Gastroesophageal sphincter (tissue), 4 donors: ENCODE data around the gene DNAJB6. TPM values are rescaled to one million over a fixed set of nuclear protein-coding genes. Genes with fewer than 3 reads are reported as not detected.

ENCODE experiments used
- ATAC-seq: fragments of 150-250 bp; one replicate; pipeline ENCODE4 v1.9.1; 2016; ENCODE audit warnings: mild to moderate bottlenecking, moderate library complexity
- H3K27ac ChIP-seq, 4 donors: fragments of 200-600 bp; sonication (generic) in 3 of 4; 1 replicate in 3 of 4; 2 replicates in 1 of 4; pipeline ENCODE4 v1.5.1; 2016 to 2019
- H3K27me3 ChIP-seq: fragments of 200-600 bp; sonication (generic); one replicate; pipeline ENCODE4 v1.5.1; 2019
- H3K36me3 ChIP-seq, 2 donors: fragments of 200-600 bp; sonication (generic); one replicate each; pipeline ENCODE4 v1.5.1; 2019; ENCODE audit warnings: control low read depth in 1 of 2
- H3K4me1 ChIP-seq, 3 donors: fragments of 200-600 bp; sonication (generic); 1 replicate in 2 of 3; 2 replicates in 1 of 3; pipeline ENCODE4 v1.5.1; 2016 to 2019; ENCODE audit warnings: control low read depth in 2 of 3
- H3K4me3 ChIP-seq, 2 donors: fragments of 200-600 bp; sonication (generic); one replicate each; pipeline ENCODE4 v1.5.1; 2019; ENCODE audit warnings: mild to moderate bottlenecking in 1 of 2, moderate library complexity in 1 of 2
- H3K9me3 ChIP-seq, 3 donors: fragments of 200-600 bp; sonication (generic); one replicate each; pipeline ENCODE4 v1.5.1; 2017 to 2019; ENCODE audit warnings: control low read depth in 2 of 3
- CTCF ChIP-seq, 4 experiments: fragments of 200-600 bp in 2 of 4; fragments of 450-650 bp in 2 of 4; sonication (generic) in 1 of 4; IDR thresholded peaks; one replicate each; pipeline ENCODE4 v1.5.1; 2017 to 2019; ENCODE audit warnings: antibody characterized with exemption in 4 of 4, mild to moderate bottlenecking in 2 of 4, moderate library complexity in 2 of 4
- EP300 ChIP-seq: sonication (generic); formaldehyde crosslinking; IDR thresholded peaks from one replicate; pipeline ENCODE4 v1.6.1; 2017; ENCODE audit warnings: antibody characterized with exemption, mild to moderate bottlenecking
- POLR2A ChIP-seq, 2 donors: fragments of 450-650 bp; IDR thresholded peaks; one replicate each; pipeline ENCODE4 v1.6.1; 2017; ENCODE audit warnings: antibody characterized with exemption in 2 of 2, mild to moderate bottlenecking in 2 of 2, moderate library complexity in 1 of 2
- POLR2AphosphoS5 ChIP-seq: sonication (generic); formaldehyde crosslinking; IDR thresholded peaks from one replicate; pipeline ENCODE4 v1.6.1; 2017; ENCODE audit warnings: antibody characterized with exemption
- WGBS, 2 donors: methylation state at CpG; one replicate each; pipeline ENCODE4 v1.1.5; 2018; ENCODE audit warnings: low coverage in 1 of 2; 5-methylcytosine and 5-hydroxymethylcytosine counted together
- total RNA-seq, 4 donors: library from RNA; depleted of rRNA; stranded (reverse); fragments of >200 nt; gene quantifications; one replicate each; pipeline ENCODE4 v1.1.0, GENCODE V29; 2016

DNAJB6 gene
- total RNA-seq, 4 donors from 2014 or later: 117 to 195 (median 148) TPM

- Histone ChIP-seq H3K9me3 (no peaks in the 10 kb centered on the region), H3K27me3 (no peaks in the 10 kb centered on the region), H3K27ac (no peak overlapping the region), H3K36me3 (peaks cover 0 to 78% of the 10 kb centered on the region in 2 donors), H3K4me3 (no peak overlapping the region), H3K4me1 (peaks cover 0 to 18% (median 3%) of the 10 kb centered on the region in 3 donors)
- ATAC-seq: no peak
- TF ChIP-seq POLR2AphosphoS5 (no peak), POLR2A (IDR thresholded peaks at IDR 0.05) (no peak), CTCF (IDR thresholded peaks at IDR 0.05) (no peak), EP300 (no peak)
- 67 to 91% methylated on average over 2 to 5 of the region's 9 CpGs for WGBS, 2 donors
These were observed 34.5 kb downstream of the DNAJB6 start for GRCh38 chr7:157371296-157371695.

GRCh38 chr7:157372300-157373232, 35.8 kb downstream of the DNAJB6 start:
- Histone ChIP-seq H3K9me3 (no peaks in the 10 kb centered on the region), H3K27ac (no peak overlapping the region), H3K36me3 (peaks cover 0 to 68% of the 10 kb centered on the region in 2 donors), H3K4me3 (no peak overlapping the region), H3K4me1 (peaks cover 0 to 30% (median 7%) of the 10 kb centered on the region in 3 donors), H3K27me3 (no peaks in the 10 kb centered on the region)
- TF ChIP-seq POLR2A (IDR thresholded peaks at IDR 0.05) (no peak), CTCF (IDR thresholded peaks at IDR 0.05) (no peak), EP300 (no peak), POLR2AphosphoS5 (no peak)
- WGBS, 2 donors: 85 to 88% methylated on average over 17 to 19 of the region's 24 CpGs
- ATAC-seq: no peak

- peaks cover 0 to 39% (median 7%) of the 10 kb centered on the region in 3 donors for H3K4me1 ChIP-seq
- H3K9me3 ChIP-seq: no peaks in the 10 kb centered on the region
- no peaks in the 10 kb centered on the region for H3K27me3 ChIP-seq
- WGBS, 2 donors: 92% methylated on average over 3 of the region's 7 CpGs; no CpG with 5 or more reads in 1 of the 2 donors
- H3K4me3 ChIP-seq: no peak overlapping the region
- no peak overlapping the region for H3K27ac ChIP-seq
- ATAC-seq: no peak
- H3K36me3 ChIP-seq: peaks cover 0 to 68% of the 10 kb centered on the region in 2 donors
- TF ChIP-seq POLR2AphosphoS5 (no peak), EP300 (no peak), POLR2A (IDR thresholded peaks at IDR 0.05) (no peak), CTCF (IDR thresholded peaks at IDR 0.05) (no peak)
These were observed 36.7 kb downstream of the DNAJB6 start for GRCh38 chr7:157373493-157373892.

- Histone ChIP-seq H3K4me1 (peaks cover 0 to 50% (median 7%) of the 10 kb centered on the region in 3 donors), H3K9me3 (no peaks in the 10 kb centered on the region), H3K36me3 (peaks cover 0 to 50% of the 10 kb centered on the region in 2 donors), H3K4me3 (no peak overlapping the region), H3K27ac (no peak overlapping the region), H3K27me3 (no peaks in the 10 kb centered on the region)
- no peak for TF ChIP-seq EP300
- no peak for TF ChIP-seq POLR2A (IDR thresholded peaks at IDR 0.05)
- TF ChIP-seq CTCF (IDR thresholded peaks at IDR 0.05): no peak
- no peak for TF ChIP-seq POLR2AphosphoS5
- WGBS, 2 donors: 87 to 88% methylated on average over 7 of the region's 7 CpGs
- ATAC-seq: no peak
These were observed 38.6 kb downstream of the DNAJB6 start for GRCh38 chr7:157375410-157375809.
